GM18507 (cell line): Measurements from ENCODE around the gene INSRR.

Experiments used
- DNase-seq: peaks from one replicate; pipeline ENCODE4 v3.0.0; 2011; ENCODE audit warnings: low read depth; ENCODE audit not compliant: insufficient read length; ENCODE audit errors: extremely low spot score
- FAIRE-seq: peaks from 2 replicates; lab custom pipeline; 2011; peaks lifted over from hg19 to GRCh38; lab: Jason Lieb, UNC

The INSRR gene

GRCh38 chr1:156858959-156859522 is at the start of gene INSRR:
INSRR (minus strand) TSS chr1:156859117; CDS start chr1:156858621, 496 bp downstream.
- no peak for DNase-seq
- no peak for FAIRE-seq

- no peak for FAIRE-seq
These were observed 49.6 kb upstream of the INSRR start for GRCh38 chr1:156908541-156908940.

GRCh38 chr1:156906206-156906906 is 47.4 kb upstream of the INSRR start:
- DNase-seq (no peak), FAIRE-seq (no peak)

More at GRCh38 chr1:156908541-156908940, 49.6 kb upstream of the INSRR start:
- no peak for DNase-seq

GRCh38 chr1:156905651-156906050 is 46.7 kb upstream of the INSRR start:
- no peak for DNase-seq
- no peak for FAIRE-seq

- FAIRE-seq (no peak), DNase-seq (no peak)
These were observed 46.3 kb upstream of the INSRR start for GRCh38 chr1:156905176-156905575.

- DNase-seq (no peak), FAIRE-seq (no peak)
These were observed 45.5 kb upstream of the INSRR start for GRCh38 chr1:156904187-156904959.

- DNase-seq: no peak
- FAIRE-seq: no peak
These were observed 44.6 kb upstream of the INSRR start for GRCh38 chr1:156903328-156904091.

- FAIRE-seq (no peak), DNase-seq (no peak)
These were observed 43.3 kb upstream of the INSRR start for GRCh38 chr1:156901966-156902915.

- DNase-seq (no peak), FAIRE-seq (no peak)
These were observed 42.6 kb upstream of the INSRR start for GRCh38 chr1:156901590-156901900.

GRCh38 chr1:156900896-156901589 is 42.1 kb upstream of the INSRR start:
- FAIRE-seq (no peak), DNase-seq (no peak)

- DNase-seq: no peak
- no peak for FAIRE-seq
These were observed 41.2 kb upstream of the INSRR start for GRCh38 chr1:156899956-156900718.

- no peak for DNase-seq
- FAIRE-seq: no peak
These were observed 40.2 kb upstream of the INSRR start for GRCh38 chr1:156898971-156899664.

- FAIRE-seq: no peak
- DNase-seq: no peak
These were observed 39.2 kb upstream of the INSRR start for GRCh38 chr1:156898161-156898566.

- FAIRE-seq: no peak
- DNase-seq: no peak
These were observed 38.3 kb upstream of the INSRR start for GRCh38 chr1:156897078-156897825.

- no peak for FAIRE-seq
- no peak for DNase-seq
These were observed 37.6 kb upstream of the INSRR start for GRCh38 chr1:156896490-156897033.

- no peak for FAIRE-seq
- no peak for DNase-seq
These were observed 37.0 kb upstream of the INSRR start for GRCh38 chr1:156895927-156896326.
